Panc1 (cell line): ENCODE measurements around the gene ENPP3. TPM values are rescaled to one million over a fixed set of nuclear protein-coding genes. Genes with fewer than 3 reads are reported as not detected.

ENCODE experiments used
- ATAC-seq: fragments of 200-7000 bp; cut with Tn5 transposase; 2 replicates; pipeline ENCODE4 v1.9.1; 2020; ENCODE audit warnings: mild to moderate bottlenecking, moderate library complexity
- BruUV-seq: library from RNA; stranded (reverse); fragments of 400-500 nt; replicated peaks from 2 replicates; lab custom pipeline; 2021; lab: Mats Ljungman, UMichigan
- CTCF ChIA-PET: fragments of 300-600 bp; sonication (Branson Sonifier 250); formaldehyde crosslinking; loops from one replicate; lab custom pipeline; 2022; ENCODE audit warnings: antibody characterized with exemption; lab: Charles Lee
- POLR2A ChIA-PET: fragments of 300-600 bp; sonication (Branson Sonifier 250); formaldehyde crosslinking; loops from one replicate; lab custom pipeline; 2022; ENCODE audit warnings: antibody characterized with exemption; lab: Charles Lee
- DNase-seq: peaks from one replicate; pipeline ENCODE4 v3.0.0-alpha.2; 2010; ENCODE audit warnings: low read depth, low spot score
- H3K27ac ChIP-seq: 2 replicates; pipeline ENCODE4 v1.5.1; 2011; ENCODE audit warnings: mild to moderate bottlenecking, low read length, inconsistent platforms
- H3K27me3 ChIP-seq: fragments of 200-500 bp; sonication (Bioruptor generic); 2 replicates; pipeline ENCODE4 v1.6.0; 2014; ENCODE audit warnings: low read length, inconsistent platforms; ENCODE audit not compliant: control insufficient read depth, insufficient read depth
- H3K36me3 ChIP-seq: fragments of 200-500 bp; sonication (Bioruptor generic); 2 replicates; pipeline ENCODE4 v1.5.1; 2014; ENCODE audit warnings: inconsistent platforms, mild to moderate bottlenecking, low read length, moderate library complexity; ENCODE audit not compliant: control insufficient read depth, insufficient read depth
- H3K4me1 ChIP-seq: 2 replicates; pipeline ENCODE4 v1.5.1; 2011; ENCODE audit warnings: inconsistent platforms, mild to moderate bottlenecking, low read length, moderate library complexity; ENCODE audit not compliant: control insufficient read depth, insufficient read depth
- H3K4me3 ChIP-seq, 2 experiments: 2 replicates each; pipeline ENCODE4 v1.5.1; 2011 to 2012; ENCODE audit warnings: low read depth in 2 of 2, low read length in 2 of 2, mild to moderate bottlenecking in 2 of 2, inconsistent platforms in 1 of 2, moderate library complexity in 1 of 2
- H3K9me3 ChIP-seq: fragments of 200-500 bp; sonication (Bioruptor generic); 2 replicates; pipeline ENCODE4 v1.5.1; 2014; ENCODE audit warnings: low read depth, mild to moderate bottlenecking, inconsistent platforms, low read length, moderate library complexity; ENCODE audit not compliant: control insufficient read depth, insufficient read depth
- POLR2AphosphoS5 ChIP-seq: IDR thresholded peaks from 2 replicates; pipeline ENCODE4 v1.6.1; 2012; ENCODE audit warnings: mild to moderate bottlenecking, low read depth, low read length, moderate library complexity
- SIN3A ChIP-seq: IDR thresholded peaks from 2 replicates; pipeline ENCODE4 v1.6.1; 2012; ENCODE audit warnings: low read depth, mild to moderate bottlenecking, low read length, moderate library complexity, borderline replicate concordance; ENCODE audit not compliant: insufficient read depth
- TCF7L2 ChIP-seq: IDR thresholded peaks from 2 replicates; pipeline ENCODE4 v1.6.1; 2011; ENCODE audit warnings: mild to moderate bottlenecking, low read depth, low read length, inconsistent platforms
- in situ Hi-C: cut with HindIII; loops from 2 replicates; pipeline ENCODE4 v1.10.0; 2016; ENCODE audit warnings: low sequenced_read_pairs, low pct_unique_long_range_greater_than_20kb
- intact Hi-C: fragments of 100-400 bp; cut with micrococcal nuclease; formaldehyde crosslinking; loops from one replicate; pipeline ENCODE4 v1.10.0; 2022; ENCODE audit not compliant: unreplicated experiment
- total RNA-seq: library from RNA; stranded (reverse); gene quantifications from one replicate; pipeline ENCODE4 v1.2.1, GENCODE V29; 2021; ENCODE audit not compliant: unreplicated experiment
- TF ChIP-seq, protein P1 (sequence below): fragments of 450-650 bp; IDR thresholded peaks from 2 replicates; pipeline ENCODE4 v1.5.1; 2017; ENCODE audit warnings: mild to moderate bottlenecking
- TF ChIP-seq, protein P2 (sequence below), 2 experiments: IDR thresholded peaks; 2 replicates each; pipeline ENCODE4 v1.6.1; 2011 to 2012; ENCODE audit warnings: low read depth in 2 of 2, control low read depth in 1 of 2, low read length in 1 of 2, mild to moderate bottlenecking in 1 of 2, moderate library complexity in 1 of 2; ENCODE audit not compliant: insufficient read depth in 1 of 2

The ENPP3 gene
- total RNA-seq, 1 experiment from 2014 or later: not detected

DNA sequence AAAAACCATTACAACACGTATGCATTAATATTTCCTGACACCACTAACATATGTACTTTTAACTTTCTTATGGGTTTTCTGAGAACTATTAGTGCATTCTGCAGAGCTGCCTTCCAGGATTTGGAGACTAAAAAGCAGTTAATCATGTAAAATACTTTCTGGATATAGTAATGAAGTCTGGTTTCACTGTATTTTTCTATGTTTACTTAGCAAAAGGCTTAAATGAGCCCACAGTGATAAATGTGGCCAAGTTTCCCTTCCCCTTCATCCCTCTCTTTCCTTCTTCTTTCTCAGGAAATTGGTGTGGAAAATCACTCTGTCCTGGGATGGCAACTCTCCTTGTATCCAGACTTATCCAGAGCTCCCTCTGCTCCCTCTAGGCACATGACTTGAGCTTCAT, 141.1 kb downstream of the ENPP3 start:
- TF ChIP-seq TCF7L2 (no peak), POLR2AphosphoS5 (no peak), SIN3A (no peak)
- TF ChIP-seq, protein P1, sequence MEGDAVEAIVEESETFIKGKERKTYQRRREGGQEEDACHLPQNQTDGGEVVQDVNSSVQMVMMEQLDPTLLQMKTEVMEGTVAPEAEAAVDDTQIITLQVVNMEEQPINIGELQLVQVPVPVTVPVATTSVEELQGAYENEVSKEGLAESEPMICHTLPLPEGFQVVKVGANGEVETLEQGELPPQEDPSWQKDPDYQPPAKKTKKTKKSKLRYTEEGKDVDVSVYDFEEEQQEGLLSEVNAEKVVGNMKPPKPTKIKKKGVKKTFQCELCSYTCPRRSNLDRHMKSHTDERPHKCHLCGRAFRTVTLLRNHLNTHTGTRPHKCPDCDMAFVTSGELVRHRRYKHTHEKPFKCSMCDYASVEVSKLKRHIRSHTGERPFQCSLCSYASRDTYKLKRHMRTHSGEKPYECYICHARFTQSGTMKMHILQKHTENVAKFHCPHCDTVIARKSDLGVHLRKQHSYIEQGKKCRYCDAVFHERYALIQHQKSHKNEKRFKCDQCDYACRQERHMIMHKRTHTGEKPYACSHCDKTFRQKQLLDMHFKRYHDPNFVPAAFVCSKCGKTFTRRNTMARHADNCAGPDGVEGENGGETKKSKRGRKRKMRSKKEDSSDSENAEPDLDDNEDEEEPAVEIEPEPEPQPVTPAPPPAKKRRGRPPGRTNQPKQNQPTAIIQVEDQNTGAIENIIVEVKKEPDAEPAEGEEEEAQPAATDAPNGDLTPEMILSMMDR: no peak
- TF ChIP-seq, protein P2, sequence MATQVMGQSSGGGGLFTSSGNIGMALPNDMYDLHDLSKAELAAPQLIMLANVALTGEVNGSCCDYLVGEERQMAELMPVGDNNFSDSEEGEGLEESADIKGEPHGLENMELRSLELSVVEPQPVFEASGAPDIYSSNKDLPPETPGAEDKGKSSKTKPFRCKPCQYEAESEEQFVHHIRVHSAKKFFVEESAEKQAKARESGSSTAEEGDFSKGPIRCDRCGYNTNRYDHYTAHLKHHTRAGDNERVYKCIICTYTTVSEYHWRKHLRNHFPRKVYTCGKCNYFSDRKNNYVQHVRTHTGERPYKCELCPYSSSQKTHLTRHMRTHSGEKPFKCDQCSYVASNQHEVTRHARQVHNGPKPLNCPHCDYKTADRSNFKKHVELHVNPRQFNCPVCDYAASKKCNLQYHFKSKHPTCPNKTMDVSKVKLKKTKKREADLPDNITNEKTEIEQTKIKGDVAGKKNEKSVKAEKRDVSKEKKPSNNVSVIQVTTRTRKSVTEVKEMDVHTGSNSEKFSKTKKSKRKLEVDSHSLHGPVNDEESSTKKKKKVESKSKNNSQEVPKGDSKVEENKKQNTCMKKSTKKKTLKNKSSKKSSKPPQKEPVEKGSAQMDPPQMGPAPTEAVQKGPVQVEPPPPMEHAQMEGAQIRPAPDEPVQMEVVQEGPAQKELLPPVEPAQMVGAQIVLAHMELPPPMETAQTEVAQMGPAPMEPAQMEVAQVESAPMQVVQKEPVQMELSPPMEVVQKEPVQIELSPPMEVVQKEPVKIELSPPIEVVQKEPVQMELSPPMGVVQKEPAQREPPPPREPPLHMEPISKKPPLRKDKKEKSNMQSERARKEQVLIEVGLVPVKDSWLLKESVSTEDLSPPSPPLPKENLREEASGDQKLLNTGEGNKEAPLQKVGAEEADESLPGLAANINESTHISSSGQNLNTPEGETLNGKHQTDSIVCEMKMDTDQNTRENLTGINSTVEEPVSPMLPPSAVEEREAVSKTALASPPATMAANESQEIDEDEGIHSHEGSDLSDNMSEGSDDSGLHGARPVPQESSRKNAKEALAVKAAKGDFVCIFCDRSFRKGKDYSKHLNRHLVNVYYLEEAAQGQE (IDR thresholded peaks at IDR 0.05; ENCODE audit: insufficient read depth in 1 of 2, low read depth in 2 of 2, low read length in 1 of 2): no peak
- Histone ChIP-seq H3K27me3 (no peaks in the 10 kb centered on the region), H3K9me3 (no peaks in the 10 kb centered on the region), H3K36me3 (no peaks in the 10 kb centered on the region), H3K4me3 (no peak overlapping the region), H3K27ac (no peak overlapping the region), H3K4me1 (no peaks in the 10 kb centered on the region)
- CTCF ChIA-PET: no interaction called here
- no TSS peak for BruUV-seq
- no peak for ATAC-seq
- POLR2A ChIA-PET: no interaction called here
- no peak for DNase-seq
- intact Hi-C loops: no loop called here
- in situ Hi-C loops: no loop called here

DNA sequence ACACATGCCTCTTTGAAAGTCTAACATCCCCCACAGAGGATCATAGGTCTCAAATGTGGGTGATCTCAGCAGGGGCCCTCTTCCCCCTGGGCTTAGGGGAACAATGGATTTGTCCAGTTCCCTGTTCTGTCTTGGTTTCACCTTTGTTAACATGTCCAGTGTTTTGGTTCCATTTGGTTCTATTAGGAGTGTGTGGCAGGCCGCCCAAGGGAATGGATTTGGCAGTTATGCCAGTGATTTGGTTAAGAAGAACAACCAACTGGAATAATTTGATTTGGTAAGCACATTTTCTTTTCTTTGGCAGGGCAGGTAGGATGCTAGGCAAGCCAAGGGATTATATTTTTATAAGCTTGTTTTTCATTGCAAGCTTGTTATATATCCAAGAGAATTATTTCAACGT, 142.2 kb downstream of the ENPP3 start:
- no peak overlapping the region for H3K4me3 ChIP-seq
- ChIA-PET POLR2A (no interaction called here), CTCF (no interaction called here)
- DNase-seq (no peak), ATAC-seq (no peak)
- H3K27me3 ChIP-seq: no peaks in the 10 kb centered on the region
- no peaks in the 10 kb centered on the region for H3K36me3 ChIP-seq
- H3K4me1 ChIP-seq: no peaks in the 10 kb centered on the region
- BruUV-seq: no TSS peak
- TF ChIP-seq TCF7L2: no peak
- TF ChIP-seq, protein P1: no peak
- no peak for TF ChIP-seq POLR2AphosphoS5
- TF ChIP-seq, protein P2 (IDR thresholded peaks at IDR 0.05; ENCODE audit: insufficient read depth in 1 of 2, low read depth in 2 of 2, low read length in 1 of 2): no peak
- no peak for TF ChIP-seq SIN3A
- no peak overlapping the region for H3K27ac ChIP-seq
- H3K9me3 ChIP-seq: no peaks in the 10 kb centered on the region
- in situ Hi-C loops (no loop called here), intact Hi-C loops (no loop called here)
